GM19328 (cell line): Measurements from ENCODE around the gene SLC13A2.
"Not testable (repeated sequence)": the region's sequence is repeated elsewhere in the genome, so short reads cannot be mapped to it uniquely, and the experiment has no call there.

Experiments used
- ATAC-seq: cut with Tn5 transposase; IDR thresholded peaks from one replicate; pipeline ENCODE4 v1.9.1; 2021; ENCODE audit warnings: mild to moderate bottlenecking, moderate library complexity; ENCODE audit not compliant: unreplicated experiment

SLC13A2 gene

GRCh38 chr17:28511858-28512461 is 38.5 kb downstream of the SLC13A2 start:
- no peak for ATAC-seq

- no peak for ATAC-seq
Observed at GRCh38 chr17:28513476-28513875, 40.0 kb downstream of the SLC13A2 start.

- no peak for ATAC-seq
Observed at GRCh38 chr17:28514561-28515002, 41.1 kb downstream of the SLC13A2 start.

GRCh38 chr17:28515518-28515917 is 42.1 kb downstream of the SLC13A2 start:
- ATAC-seq: no peak

- ATAC-seq: no peak
Observed at GRCh38 chr17:28518132-28518531, 44.7 kb downstream of the SLC13A2 start.

- ATAC-seq: no peak
Observed at GRCh38 chr17:28518578-28518977, 45.1 kb downstream of the SLC13A2 start.

GRCh38 chr17:28519236-28519635 is 45.8 kb downstream of the SLC13A2 start:
- ATAC-seq: no peak

GRCh38 chr17:28520687-28521086 is 47.2 kb downstream of the SLC13A2 start:
- no peak for ATAC-seq

- no peak for ATAC-seq
Observed at GRCh38 chr17:28521311-28522085, 48.1 kb downstream of the SLC13A2 start.

- not testable (repeated sequence) for ATAC-seq
Observed at GRCh38 chr17:28522281-28522680, 48.8 kb downstream of the SLC13A2 start.

- ATAC-seq: no peak
Observed at GRCh38 chr17:28523186-28523585, 49.7 kb downstream of the SLC13A2 start.

- no peak for ATAC-seq
Observed at GRCh38 chr17:28523876-28524275, 50.4 kb downstream of the SLC13A2 start.

GRCh38 chr17:28524476-28525424 is 51.3 kb downstream of the SLC13A2 start:
- ATAC-seq: no peak

- no peak for ATAC-seq
Observed at GRCh38 chr17:28526381-28526780, 52.9 kb downstream of the SLC13A2 start.

GRCh38 chr17:28527181-28527681 is 53.8 kb downstream of the SLC13A2 start:
- ATAC-seq: no peak

- no peak for ATAC-seq
Observed at GRCh38 chr17:28527859-28528258, 54.4 kb downstream of the SLC13A2 start.

GRCh38 chr17:28528327-28529012 is 55.0 kb downstream of the SLC13A2 start:
- no peak for ATAC-seq

- ATAC-seq: no peak
Observed at GRCh38 chr17:28529013-28529400, 55.6 kb downstream of the SLC13A2 start.

GRCh38 chr17:28530250-28530649 is 56.8 kb downstream of the SLC13A2 start:
- no peak for ATAC-seq

GRCh38 chr17:28530926-28531325 is 57.5 kb downstream of the SLC13A2 start:
- ATAC-seq: no peak
